Heart right ventricle (tissue), 16 donors: ENCODE measurements around the gene COL4A2. TPM values are rescaled to one million over a fixed set of nuclear protein-coding genes. Genes with fewer than 3 reads are reported as not detected.

Experiments
- ATAC-seq, 8 donors: fragments of 200-7000 bp; cut with Tn5 transposase; one replicate each; pipeline ENCODE4 v1.9.1; 2020; ENCODE audit warnings: mild to moderate bottlenecking in 8 of 8, moderate library complexity in 8 of 8, moderate number of reproducible peaks in 1 of 8
- DNase-seq, 2 donors: peaks; one replicate each; pipeline ENCODE4 v3.0.0-alpha.2; 2020
- H3K27ac ChIP-seq, 10 donors: fragments of 200-600 bp; sonication (generic) in 2 of 10; one replicate each; pipeline versions ENCODE4 v1.5.0 to v1.8.0; 2020 to 2022; ENCODE audit warnings: mild to moderate bottlenecking in 3 of 10
- H3K27me3 ChIP-seq, 7 donors: fragments of 200-600 bp; one replicate each; pipeline ENCODE4 v1.8.0; 2021 to 2022; ENCODE audit warnings: mild to moderate bottlenecking in 2 of 7
- H3K36me3 ChIP-seq, 9 donors: fragments of 200-600 bp; sonication (generic) in 1 of 9; one replicate each; pipeline versions ENCODE4 v1.5.0 to v1.8.0; 2020 to 2022; ENCODE audit warnings: mild to moderate bottlenecking in 2 of 9
- H3K4me1 ChIP-seq, 9 donors: fragments of 200-600 bp; sonication (generic) in 1 of 9; one replicate each; pipeline versions ENCODE4 v1.5.0 to v1.8.0; 2020 to 2022; ENCODE audit warnings: mild to moderate bottlenecking in 4 of 9
- H3K4me3 ChIP-seq, 10 donors: fragments of 200-600 bp; sonication (generic) in 2 of 10; one replicate each; pipeline versions ENCODE4 v1.5.0 to v1.8.0; 2020 to 2022; ENCODE audit warnings: mild to moderate bottlenecking in 7 of 10, moderate library complexity in 2 of 10
- H3K9me3 ChIP-seq, 11 donors: fragments of 200-600 bp in 10 of 11; sonication (generic) in 2 of 11; one replicate each; pipeline versions ENCODE4 v1.5.0 to v1.8.0; 2013 to 2022; ENCODE audit warnings: mild to moderate bottlenecking in 2 of 11, control low read depth in 1 of 11, moderate library complexity in 1 of 11
- WGBS, 2 donors: extraction: QIAGEN DNeasy Blood & Tissue Kit; methylation state at CpG; one replicate each; pipeline ENCODE4 v1.1.7; 2013; ENCODE audit warnings: inconsistent platforms in 1 of 2; 5-methylcytosine and 5-hydroxymethylcytosine counted together
- intact Hi-C, 10 donors: fragments of 100-400 bp; cut with DNase I; formaldehyde crosslinking; loops; one replicate each; pipeline versions ENCODE4 v1.11.1 to v1.14.2; 2022
- polyA plus RNA-seq, 2 donors: library from polyadenylated mRNA; stranded (reverse); fragments of 200-250 nt; gene quantifications; one replicate each; pipeline ENCODE4 v1.2.3, GENCODE V29; 2013
- total RNA-seq, 10 donors: library from RNA; stranded (reverse); fragmentation: NEBNext Ultra II Directional in 3 of 10; extraction: Animal tissue kit (Norgen Biotek cat#: 25700) in 3 of 10; gene quantifications; one replicate each; pipeline versions ENCODE4 v1.2.1 to v1.2.4, GENCODE V29; 2021 to 2023
- TF ChIP-seq, protein P1 (sequence below), 9 donors: fragments of 200-600 bp; sonication (generic) in 2 of 9; IDR thresholded peaks; one replicate each; pipeline versions ENCODE4 v1.5.0 to v1.8.0; 2021 to 2022; ENCODE audit warnings: antibody characterized with exemption in 9 of 9, mild to moderate bottlenecking in 5 of 9, moderate library complexity in 1 of 9
- donor health status: Arrhythmogenic right ventricular cardiomyopathy.
- donor health status: ischemic (EF 13 %, LVEDD 7.1; RV severe dilation, severe dysfunction).
- donor health status: healthy with polysubstance abuse.
- donor health status: DM: no; HTN: yes; CAD: no.
- donor health status: DM: no; HTN: no; CAD: no.
- donor health status: ischemic (EF 25% LVEDD 6.9; RV normal size, moderate dysfunction).
- donor health status: ischemic (EF 25% LVEDD 5.7; RV mildly dilated, moderate dysfunction).
- donor health status: healthy.
- donor health status: DM: yes; HTN: yes; CAD: no.
- donor health status: Ischemic cardiomyopathy.
- donor health status: ischemic (EF 35%, LVEDD 5.7; RV mildly dilated, moderate dysfunction).
- donor health status: nonischemic (EF 11% LVEDD 7.7; RV severe dilation, severe dysfunction).
- donor health status: DM: yes; HTN: yes; CAD: no.
- donor health status: PGD.
- donor health status: ischemic (EF 29% LVEDD 5.4; RV normal size, mild dysfunction).
- donor health status: nonischemic (EF 23%, LVEDD 6.1; RV moderate dilation, normal function).

COL4A2 gene
- total and polyA plus RNA-seq, 12 donors, result 81.7 to 301 (median 128) TPM

DNA sequence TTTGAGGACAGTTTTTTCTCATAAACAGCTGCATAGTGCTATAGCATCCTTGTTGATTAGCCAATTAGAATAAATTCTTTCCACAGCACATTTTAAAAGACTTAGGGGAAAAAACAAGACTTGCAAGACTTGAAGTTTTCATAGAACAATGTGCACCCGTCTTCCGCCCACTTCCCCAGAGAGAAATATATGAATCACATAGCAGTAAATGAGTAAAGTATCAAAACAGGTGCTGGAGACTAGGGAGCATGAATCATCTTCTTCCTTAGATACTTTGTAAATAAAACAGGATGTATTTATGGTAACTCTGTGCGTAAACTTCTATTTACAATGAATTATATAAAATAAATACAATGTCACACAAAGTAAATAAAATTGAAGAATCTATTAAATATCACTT lies 75.1 kb downstream of the COL4A2 start:
- WGBS, 2 donors, result 65 to 73% methylated on average over 3 of the region's 3 CpGs
- peaks cover 0 to 2% (median 0%) of the 10 kb centered on the region in 7 donors for H3K27me3 ChIP-seq
- H3K27ac ChIP-seq, result peak overlapping the region in 4 of 10 donors; percentile 7 to 77 (median 34)
- H3K36me3 ChIP-seq, result peaks cover 0 to 7% (median 0%) of the 10 kb centered on the region in 9 donors
- TF ChIP-seq, protein P1, sequence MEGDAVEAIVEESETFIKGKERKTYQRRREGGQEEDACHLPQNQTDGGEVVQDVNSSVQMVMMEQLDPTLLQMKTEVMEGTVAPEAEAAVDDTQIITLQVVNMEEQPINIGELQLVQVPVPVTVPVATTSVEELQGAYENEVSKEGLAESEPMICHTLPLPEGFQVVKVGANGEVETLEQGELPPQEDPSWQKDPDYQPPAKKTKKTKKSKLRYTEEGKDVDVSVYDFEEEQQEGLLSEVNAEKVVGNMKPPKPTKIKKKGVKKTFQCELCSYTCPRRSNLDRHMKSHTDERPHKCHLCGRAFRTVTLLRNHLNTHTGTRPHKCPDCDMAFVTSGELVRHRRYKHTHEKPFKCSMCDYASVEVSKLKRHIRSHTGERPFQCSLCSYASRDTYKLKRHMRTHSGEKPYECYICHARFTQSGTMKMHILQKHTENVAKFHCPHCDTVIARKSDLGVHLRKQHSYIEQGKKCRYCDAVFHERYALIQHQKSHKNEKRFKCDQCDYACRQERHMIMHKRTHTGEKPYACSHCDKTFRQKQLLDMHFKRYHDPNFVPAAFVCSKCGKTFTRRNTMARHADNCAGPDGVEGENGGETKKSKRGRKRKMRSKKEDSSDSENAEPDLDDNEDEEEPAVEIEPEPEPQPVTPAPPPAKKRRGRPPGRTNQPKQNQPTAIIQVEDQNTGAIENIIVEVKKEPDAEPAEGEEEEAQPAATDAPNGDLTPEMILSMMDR (IDR thresholded peaks at IDR 0.05), result no peak
- no peak overlapping the region for H3K4me3 ChIP-seq
- intact Hi-C loops, result no loop called here
- no peaks in the 10 kb centered on the region for H3K9me3 ChIP-seq
- peaks cover 3 to 63% (median 46%) of the 10 kb centered on the region in 9 donors for H3K4me1 ChIP-seq
- peak in 2 of 8 donors; percentile 38 to 41 for ATAC-seq
- DNase-seq, result no peak

DNA sequence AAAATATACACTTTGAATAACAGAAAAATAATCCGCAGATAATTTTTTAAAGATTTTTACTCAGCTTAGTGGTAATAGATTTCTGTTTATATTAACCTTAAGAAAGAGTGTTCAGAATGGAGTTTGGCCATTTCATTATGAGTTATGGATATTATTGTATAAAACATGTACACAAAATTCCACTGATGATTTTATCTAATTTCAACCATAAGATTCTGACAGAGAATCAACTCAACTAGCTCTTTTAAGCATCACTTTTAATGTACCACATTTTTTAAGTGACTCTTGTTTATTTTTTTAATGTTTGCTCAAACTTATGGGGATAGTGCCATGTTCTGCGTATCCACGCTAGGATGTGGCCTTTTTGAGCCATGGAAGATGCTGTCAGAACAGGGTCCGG lies 75.7 kb downstream of the COL4A2 start:
- peaks cover 0 to 8% (median 0%) of the 10 kb centered on the region in 7 donors for H3K27me3 ChIP-seq
- TF ChIP-seq, protein P1 (IDR thresholded peaks at IDR 0.05), result no peak
- intact Hi-C loops, result no loop called here
- peaks cover 0 to 7% (median 0%) of the 10 kb centered on the region in 9 donors for H3K36me3 ChIP-seq
- 90 to 91% methylated on average over 4 of the region's 4 CpGs for WGBS, 2 donors
- peak overlapping the region in 2 of 10 donors; percentile 39 to 77 for H3K27ac ChIP-seq
- DNase-seq (no peak), ATAC-seq (no peak)
- no peak overlapping the region for H3K4me3 ChIP-seq
- H3K4me1 ChIP-seq, result peaks cover 5 to 63% (median 46%) of the 10 kb centered on the region in 9 donors
- no peaks in the 10 kb centered on the region for H3K9me3 ChIP-seq

DNA sequence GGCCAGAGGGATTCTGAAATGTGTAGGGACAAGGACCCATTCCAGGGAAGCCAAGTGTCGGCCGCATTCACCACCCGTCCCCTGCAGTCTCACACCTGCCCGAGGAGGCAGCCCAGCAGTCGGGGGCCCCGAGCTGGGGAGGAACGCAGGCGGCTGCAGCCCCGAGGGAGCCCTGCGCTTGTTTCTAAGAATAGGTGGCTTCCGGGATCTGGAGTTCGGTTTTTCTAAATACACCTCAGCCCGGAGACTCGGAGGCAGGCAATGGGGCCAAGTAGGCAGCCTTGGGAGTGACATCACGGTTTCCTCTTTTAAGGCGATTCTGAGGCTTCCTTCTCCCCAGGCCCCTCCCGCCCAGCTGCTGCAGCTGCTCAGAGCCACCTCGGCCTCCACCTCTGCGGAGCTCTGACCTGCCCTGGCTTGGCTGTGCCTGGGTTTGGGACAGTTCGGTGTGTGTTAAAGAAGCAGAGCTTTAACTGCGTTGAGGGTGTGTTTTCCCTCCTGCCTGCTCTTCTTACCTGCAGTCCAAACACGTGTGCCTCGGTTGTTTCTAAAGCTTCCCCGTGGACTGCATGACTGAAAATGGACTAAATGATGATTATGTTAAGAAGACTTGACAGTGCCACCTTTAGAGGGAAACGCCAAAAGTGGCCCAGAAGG lies 80.5 kb downstream of the COL4A2 start:
- Histone ChIP-seq H3K4me3 (peak overlapping the region in 8 of 10 donors; percentile 2 to 42 (median 36)), H3K27me3 (peaks cover 0 to 9% (median 0%) of the 10 kb centered on the region in 7 donors), H3K4me1 (peaks cover 14 to 66% (median 55%) of the 10 kb centered on the region in 9 donors), H3K9me3 (no peaks in the 10 kb centered on the region), H3K27ac (peak overlapping the region; percentile 68 to 94 (median 82)), H3K36me3 (peaks cover 0 to 14% (median 0%) of the 10 kb centered on the region in 9 donors)
- TF ChIP-seq, protein P1 (IDR thresholded peaks at IDR 0.05), result no peak
- WGBS, 2 donors, result 7 to 8% methylated on average over 25 of the region's 25 CpGs
- ATAC-seq (peak; percentile 72 to 89 (median 78)), DNase-seq (peak; percentile 51 to 86)
- intact Hi-C loops, result no loop called here

DNA sequence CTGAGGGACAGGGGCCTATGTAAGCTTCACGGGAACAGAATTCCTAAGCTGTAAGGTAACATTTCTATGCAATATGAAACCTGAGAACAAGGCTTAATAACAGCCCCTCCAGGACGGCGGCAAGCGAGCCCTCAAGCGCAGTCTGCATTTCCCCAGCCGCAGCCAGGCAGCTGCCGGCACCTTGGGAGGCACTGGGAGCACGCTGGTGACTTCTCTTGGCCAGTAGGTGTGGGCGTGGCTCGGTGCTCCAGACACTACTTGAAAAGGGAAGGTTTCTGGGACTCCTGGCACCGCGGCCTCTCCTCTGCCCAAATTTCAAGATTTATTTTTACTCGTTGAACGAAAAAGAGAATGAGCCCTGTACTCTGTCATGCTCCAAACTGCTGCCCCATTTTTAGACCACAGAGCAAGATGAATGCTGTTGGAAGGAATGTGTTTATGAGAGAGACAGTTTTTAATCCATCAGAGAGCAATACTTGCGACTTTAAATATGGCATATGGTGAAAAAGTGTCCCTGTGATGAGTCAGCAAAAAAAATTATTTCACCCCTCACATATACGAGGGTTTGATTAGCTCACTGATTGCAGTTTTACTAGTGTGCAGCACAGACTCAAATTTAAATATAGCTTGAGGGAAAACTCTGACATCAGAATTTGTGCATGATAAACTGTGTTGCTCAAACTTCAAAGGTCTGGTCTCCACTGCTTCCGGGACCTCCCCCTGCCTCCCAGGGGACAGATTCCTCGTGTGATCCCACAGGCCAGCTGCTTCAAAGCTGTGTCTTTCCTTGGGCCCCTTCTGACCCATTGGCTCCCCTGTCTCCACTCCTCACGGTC lies 81.2 kb downstream of the COL4A2 start:
- H3K9me3 ChIP-seq, result no peaks in the 10 kb centered on the region
- WGBS, 2 donors, result 17 to 23% methylated on average over 19 of the region's 19 CpGs
- intact Hi-C loops, result no loop called here
- ATAC-seq (peak; percentile 24 to 79 (median 62)), DNase-seq (peak; percentile 46 to 72)
- peak overlapping the region; percentile 68 to 94 (median 82) for H3K27ac ChIP-seq
- H3K27me3 ChIP-seq, result peaks cover 0 to 9% (median 0%) of the 10 kb centered on the region in 7 donors
- H3K36me3 ChIP-seq, result peaks cover 0 to 14% (median 0%) of the 10 kb centered on the region in 9 donors
- H3K4me1 ChIP-seq, result peaks cover 14 to 66% (median 61%) of the 10 kb centered on the region in 9 donors
- TF ChIP-seq, protein P1 (IDR thresholded peaks at IDR 0.05), result no peak
- peak overlapping the region in 8 of 10 donors; percentile 2 to 42 (median 36) for H3K4me3 ChIP-seq
